C4-2B (cell line): ENCODE measurements around the gene SLC35A1.

Experiments
- ZFX ChIP-seq: fragments of 450-650 bp; IDR thresholded peaks from 2 replicates; pipeline ENCODE4 v1.6.1; 2017
- TF ChIP-seq, protein P1 (sequence below): fragments of 450-650 bp; conservative IDR thresholded peaks from 2 replicates; pipeline ENCODE4 v1.5.1; 2017; ENCODE audit warnings: mild to moderate bottlenecking

- TF ChIP-seq, protein P1, sequence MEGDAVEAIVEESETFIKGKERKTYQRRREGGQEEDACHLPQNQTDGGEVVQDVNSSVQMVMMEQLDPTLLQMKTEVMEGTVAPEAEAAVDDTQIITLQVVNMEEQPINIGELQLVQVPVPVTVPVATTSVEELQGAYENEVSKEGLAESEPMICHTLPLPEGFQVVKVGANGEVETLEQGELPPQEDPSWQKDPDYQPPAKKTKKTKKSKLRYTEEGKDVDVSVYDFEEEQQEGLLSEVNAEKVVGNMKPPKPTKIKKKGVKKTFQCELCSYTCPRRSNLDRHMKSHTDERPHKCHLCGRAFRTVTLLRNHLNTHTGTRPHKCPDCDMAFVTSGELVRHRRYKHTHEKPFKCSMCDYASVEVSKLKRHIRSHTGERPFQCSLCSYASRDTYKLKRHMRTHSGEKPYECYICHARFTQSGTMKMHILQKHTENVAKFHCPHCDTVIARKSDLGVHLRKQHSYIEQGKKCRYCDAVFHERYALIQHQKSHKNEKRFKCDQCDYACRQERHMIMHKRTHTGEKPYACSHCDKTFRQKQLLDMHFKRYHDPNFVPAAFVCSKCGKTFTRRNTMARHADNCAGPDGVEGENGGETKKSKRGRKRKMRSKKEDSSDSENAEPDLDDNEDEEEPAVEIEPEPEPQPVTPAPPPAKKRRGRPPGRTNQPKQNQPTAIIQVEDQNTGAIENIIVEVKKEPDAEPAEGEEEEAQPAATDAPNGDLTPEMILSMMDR, result no peak
- no peak for TF ChIP-seq ZFX
Observed at GRCh38 chr6:87481931-87482330, 9.2 kb downstream of the SLC35A1 start.
